ENCODE results near the gene LRSAM1.

Gene LRSAM1

GRCh38 chr9:127507751-127508648 lies 56.7 kb downstream of the LRSAM1 start:
- Histone ChIP-seq H3K36me3 (ENCODE audit: control insufficient read depth, insufficient read depth, low read length) (no peaks in the 10 kb centered on the region), H3K27me3 (replicated peaks; ENCODE audit: control insufficient read depth, insufficient read depth, low read length) (no peaks in the 10 kb centered on the region), H3K4me3 (replicated peaks; ENCODE audit: low read depth, low read length) (no peak overlapping the region)
- no peak for TF ChIP-seq CTCF (IDR thresholded peaks at IDR 0.05; ENCODE audit: insufficient read depth, low read length, poor library complexity, severe bottlenecking)
- no peak for DNase-seq (ENCODE audit: extremely low read depth, insufficient read length)

- H3K36me3 ChIP-seq (ENCODE audit: control insufficient read depth, insufficient read depth, low read length): no peaks in the 10 kb centered on the region
- TF ChIP-seq CTCF (IDR thresholded peaks at IDR 0.05; ENCODE audit: insufficient read depth, low read length, poor library complexity, severe bottlenecking): no peak
- H3K4me3 ChIP-seq (replicated peaks; ENCODE audit: low read depth, low read length): no peak overlapping the region
- no peak for DNase-seq (ENCODE audit: extremely low read depth, insufficient read length)
- H3K27me3 ChIP-seq (replicated peaks; ENCODE audit: control insufficient read depth, insufficient read depth, low read length): no peaks in the 10 kb centered on the region
Observed at GRCh38 chr9:127508901-127509260, 57.6 kb downstream of the LRSAM1 start.

DNA sequence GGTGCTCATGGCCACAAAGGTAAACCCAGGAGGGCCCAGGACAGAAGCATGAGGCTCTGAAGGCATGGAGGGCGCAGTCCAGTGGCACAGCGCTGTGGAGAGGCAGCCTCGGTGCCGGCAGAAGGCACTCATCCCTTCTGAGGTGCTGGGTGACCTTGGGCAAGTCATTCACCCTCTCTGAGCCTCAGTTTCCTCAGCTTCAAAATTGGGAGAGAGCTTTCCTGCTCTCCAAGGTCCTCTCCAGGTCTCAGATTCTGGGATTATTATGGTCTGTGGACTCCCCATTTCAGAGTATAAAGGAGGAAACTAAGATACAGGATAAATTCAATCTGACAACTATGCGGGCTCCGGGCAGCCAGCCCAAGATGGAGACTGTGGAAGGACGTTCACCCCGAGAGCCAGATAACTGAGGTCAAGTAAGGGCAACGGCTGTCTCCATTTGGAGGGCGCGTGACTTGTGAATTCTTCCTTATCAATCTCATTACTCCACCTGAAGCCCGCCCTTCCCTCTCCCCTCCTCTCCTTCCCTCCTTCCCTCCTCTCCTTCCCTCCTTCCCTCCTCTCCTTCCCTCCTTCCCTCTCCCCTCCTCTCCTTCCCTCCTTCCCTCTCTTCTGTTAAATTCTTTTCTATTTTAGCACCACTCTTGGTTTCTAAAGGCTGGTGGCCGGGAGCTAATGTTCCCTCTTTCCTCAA lies 58.1 kb downstream of the LRSAM1 start:
- DNase-seq (ENCODE audit: extremely low read depth, insufficient read length): no peak
- no peaks in the 10 kb centered on the region for H3K36me3 ChIP-seq (ENCODE audit: control insufficient read depth, insufficient read depth, low read length)

DNA sequence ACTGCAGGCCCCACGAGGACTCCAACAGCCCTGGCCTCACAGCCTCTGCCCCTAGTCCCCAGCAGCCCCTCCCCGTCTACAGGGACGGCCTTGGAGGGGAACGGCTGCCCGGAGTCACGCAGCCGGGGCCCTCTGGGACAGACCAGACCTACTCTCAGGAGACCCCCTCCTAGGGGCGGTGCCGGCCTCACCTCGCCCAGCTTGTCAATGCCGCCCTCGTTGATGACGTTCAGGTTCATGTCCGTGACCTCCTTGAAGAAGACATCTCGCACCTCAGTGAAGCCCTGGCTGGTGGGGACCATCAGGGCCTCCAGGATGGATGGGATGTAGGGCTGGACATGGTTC lies 58.6 kb downstream of the LRSAM1 start:
- no peak for TF ChIP-seq CTCF (IDR thresholded peaks at IDR 0.05; ENCODE audit: insufficient read depth, low read length, poor library complexity, severe bottlenecking)
- no peaks in the 10 kb centered on the region for H3K36me3 ChIP-seq (ENCODE audit: control insufficient read depth, insufficient read depth, low read length)
- no peak for DNase-seq (ENCODE audit: extremely low read depth, insufficient read length)
- H3K27me3 ChIP-seq (replicated peaks; ENCODE audit: control insufficient read depth, insufficient read depth, low read length): no peaks in the 10 kb centered on the region
- no peak overlapping the region for H3K4me3 ChIP-seq (replicated peaks; ENCODE audit: low read depth, low read length)

More for the DNA sequence above, 58.1 kb downstream of the LRSAM1 start:
- no peak for TF ChIP-seq CTCF (IDR thresholded peaks at IDR 0.05; ENCODE audit: insufficient read depth, low read length, poor library complexity, severe bottlenecking)
- H3K27me3 ChIP-seq (replicated peaks; ENCODE audit: control insufficient read depth, insufficient read depth, low read length): no peaks in the 10 kb centered on the region
- H3K4me3 ChIP-seq (replicated peaks; ENCODE audit: low read depth, low read length): no peak overlapping the region

- no peak for TF ChIP-seq CTCF (IDR thresholded peaks at IDR 0.05; ENCODE audit: insufficient read depth, low read length, poor library complexity, severe bottlenecking)
Observed at GRCh38 chr9:127514468-127514867, 63.2 kb downstream of the LRSAM1 start.

More at GRCh38 chr9:127514468-127514867, 63.2 kb downstream of the LRSAM1 start:
- no peak for DNase-seq (ENCODE audit: extremely low read depth, insufficient read length)
- H3K4me3 ChIP-seq (replicated peaks; ENCODE audit: low read depth, low read length): no peak overlapping the region
- no peaks in the 10 kb centered on the region for H3K27me3 ChIP-seq (replicated peaks; ENCODE audit: control insufficient read depth, insufficient read depth, low read length)
- no peaks in the 10 kb centered on the region for H3K36me3 ChIP-seq (ENCODE audit: control insufficient read depth, insufficient read depth, low read length)

Data from GM06990 (cell line).